ENCODE data around the gene IP6K3. TPM values are rescaled to one million over a fixed set of nuclear protein-coding genes. Genes with fewer than 3 reads are reported as not detected.

Gene IP6K3
- total RNA-seq, 1 experiment from 2014 or later, result not detected

GRCh38 chr6:33719326-33719987, 27.2 kb downstream of the IP6K3 start:
- no peak for DNase-seq (ENCODE audit: low read depth, low spot score)
- in situ Hi-C loops (cut with HindIII; ENCODE audit: low pct_unique_long_range_greater_than_20kb, low sequenced_read_pairs), result no loop called here

GRCh38 chr6:33718713-33719112, 28.0 kb downstream of the IP6K3 start:
- in situ Hi-C loops (cut with HindIII; ENCODE audit: low pct_unique_long_range_greater_than_20kb, low sequenced_read_pairs), result no loop called here
- DNase-seq (ENCODE audit: low read depth, low spot score), result no peak

GRCh38 chr6:33717934-33718455, 28.7 kb downstream of the IP6K3 start:
- no peak for DNase-seq (ENCODE audit: low read depth, low spot score)
- in situ Hi-C loops (cut with HindIII; ENCODE audit: low pct_unique_long_range_greater_than_20kb, low sequenced_read_pairs), result no loop called here

GRCh38 chr6:33716890-33717632, 29.6 kb downstream of the IP6K3 start:
- in situ Hi-C loops (cut with HindIII; ENCODE audit: low pct_unique_long_range_greater_than_20kb, low sequenced_read_pairs), result no loop called here
- no peak for DNase-seq (ENCODE audit: low read depth, low spot score)

GRCh38 chr6:33716379-33716778, 30.3 kb downstream of the IP6K3 start:
- in situ Hi-C loops (cut with HindIII; ENCODE audit: low pct_unique_long_range_greater_than_20kb, low sequenced_read_pairs), result no loop called here
- no peak for DNase-seq (ENCODE audit: low read depth, low spot score)

GRCh38 chr6:33714385-33715040, 32.2 kb downstream of the IP6K3 start:
- in situ Hi-C loops (cut with HindIII; ENCODE audit: low pct_unique_long_range_greater_than_20kb, low sequenced_read_pairs), result no loop called here
- DNase-seq (ENCODE audit: low read depth, low spot score), result no peak

- in situ Hi-C loops (cut with HindIII; ENCODE audit: low pct_unique_long_range_greater_than_20kb, low sequenced_read_pairs), result no loop called here
Observed at GRCh38 chr6:33713786-33714185, 32.9 kb downstream of the IP6K3 start.

GRCh38 chr6:33712914-33713313, 33.8 kb downstream of the IP6K3 start:
- in situ Hi-C loops (cut with HindIII; ENCODE audit: low pct_unique_long_range_greater_than_20kb, low sequenced_read_pairs), result no loop called here
- DNase-seq (ENCODE audit: low read depth, low spot score), result no peak

More at GRCh38 chr6:33713786-33714185, 32.9 kb downstream of the IP6K3 start:
- DNase-seq (ENCODE audit: low read depth, low spot score), result no peak

- in situ Hi-C loops (cut with HindIII; ENCODE audit: low pct_unique_long_range_greater_than_20kb, low sequenced_read_pairs), result no loop called here
- peak; percentile 96 for DNase-seq (ENCODE audit: low read depth, low spot score)
Observed at GRCh38 chr6:33711140-33712129, 35.3 kb downstream of the IP6K3 start, which contains the start of gene UQCC2. UQCC2 (minus strand) TSS chr6:33711700; CDS start chr6:33711686, 14 bp downstream.

- DNase-seq (ENCODE audit: low read depth, low spot score), result no peak
Observed at GRCh38 chr6:33710296-33711121, 36.2 kb downstream of the IP6K3 start.

GRCh38 chr6:33709605-33710295, 37.0 kb downstream of the IP6K3 start:
- in situ Hi-C loops (cut with HindIII; ENCODE audit: low pct_unique_long_range_greater_than_20kb, low sequenced_read_pairs), result no loop called here
- no peak for DNase-seq (ENCODE audit: low read depth, low spot score)

More at GRCh38 chr6:33710296-33711121, 36.2 kb downstream of the IP6K3 start:
- in situ Hi-C loops (cut with HindIII; ENCODE audit: low pct_unique_long_range_greater_than_20kb, low sequenced_read_pairs), result no loop called here

GRCh38 chr6:33708516-33709204, 38.0 kb downstream of the IP6K3 start:
- in situ Hi-C loops (cut with HindIII; ENCODE audit: low pct_unique_long_range_greater_than_20kb, low sequenced_read_pairs), result no loop called here

GRCh38 chr6:33707771-33708170, 38.9 kb downstream of the IP6K3 start:
- DNase-seq (ENCODE audit: low read depth, low spot score), result no peak
- in situ Hi-C loops (cut with HindIII; ENCODE audit: low pct_unique_long_range_greater_than_20kb, low sequenced_read_pairs), result no loop called here

More at GRCh38 chr6:33708516-33709204, 38.0 kb downstream of the IP6K3 start:
- no peak for DNase-seq (ENCODE audit: low read depth, low spot score)

GRCh38 chr6:33705955-33706725, 40.6 kb downstream of the IP6K3 start:
- in situ Hi-C loops (cut with HindIII; ENCODE audit: low pct_unique_long_range_greater_than_20kb, low sequenced_read_pairs), result no loop called here

More at GRCh38 chr6:33705955-33706725, 40.6 kb downstream of the IP6K3 start:
- no peak for DNase-seq (ENCODE audit: low read depth, low spot score)
